Loucy (cell line): Measurements from ENCODE around the gene CLASP1.

Experiments used
- H2AFZ ChIP-seq: fragments of 200-600 bp; sonication (generic); 2 replicates; pipeline ENCODE4 v1.6.0; 2016; ENCODE audit warnings: antibody characterized with exemption, mild to moderate bottlenecking, low read length, moderate library complexity
- H3F3A ChIP-seq: fragments of 200-600 bp; 2 replicates; pipeline ENCODE4 v1.6.0; 2016; ENCODE audit warnings: antibody characterized with exemption, low read depth, mild to moderate bottlenecking
- H3K27me3 ChIP-seq: fragments of 200-600 bp; sonication (generic); 2 replicates; pipeline ENCODE4 v1.6.1; 2014; ENCODE audit warnings: low read length, mild to moderate bottlenecking; ENCODE audit not compliant: insufficient read depth, poor library complexity, severe bottlenecking
- H3K36me3 ChIP-seq: fragments of 200-600 bp; sonication (generic); 2 replicates; pipeline ENCODE4 v1.6.1; 2016; ENCODE audit warnings: low read length; ENCODE audit not compliant: insufficient read depth
- H3K4me1 ChIP-seq: fragments of 200-600 bp; sonication (generic); 2 replicates; pipeline ENCODE4 v1.5.1; 2014; ENCODE audit warnings: low read length, mild to moderate bottlenecking; ENCODE audit not compliant: insufficient read depth, poor library complexity, severe bottlenecking
- H3K4me2 ChIP-seq: fragments of 200-600 bp; sonication (generic); 2 replicates; pipeline ENCODE4 v1.6.0; 2014; ENCODE audit warnings: antibody characterized with exemption, low read length, low read depth, mild to moderate bottlenecking; ENCODE audit not compliant: poor library complexity, severe bottlenecking
- H3K4me3 ChIP-seq: fragments of 200-600 bp; sonication (generic); 2 replicates; pipeline ENCODE4 v1.5.1; 2014; ENCODE audit warnings: low read length, mild to moderate bottlenecking, mixed read lengths; ENCODE audit not compliant: poor library complexity, severe bottlenecking
- H3K79me2 ChIP-seq: fragments of 200-600 bp; sonication (generic); 2 replicates; pipeline ENCODE4 v1.6.1; 2014; ENCODE audit warnings: low read length; ENCODE audit not compliant: insufficient read depth
- H3K9ac ChIP-seq: fragments of 200-600 bp; sonication (generic); 2 replicates; pipeline ENCODE4 v1.6.0; 2014; ENCODE audit warnings: mild to moderate bottlenecking, low read depth, low read length, moderate library complexity; ENCODE audit not compliant: poor library complexity, severe bottlenecking
- H3K9me2 ChIP-seq: fragments of 200-600 bp; sonication (generic); replicated peaks from 2 replicates; pipeline ENCODE4 v1.6.1; 2016; ENCODE audit warnings: low read depth, low read length, mixed read lengths
- H3K9me3 ChIP-seq: fragments of 200-600 bp; sonication (generic); 2 replicates; pipeline ENCODE4 v1.6.1; 2014; ENCODE audit warnings: mild to moderate bottlenecking, antibody characterized with exemption, low read length, low read depth; ENCODE audit not compliant: insufficient read depth
- H4K20me1 ChIP-seq: fragments of 200-600 bp; sonication (generic); 2 replicates; pipeline ENCODE4 v1.6.0; 2014; ENCODE audit warnings: antibody characterized with exemption, low read length, mild to moderate bottlenecking; ENCODE audit not compliant: insufficient read depth, poor library complexity, severe bottlenecking
- CTCF ChIP-seq: fragments of 200-600 bp; sonication (generic); conservative IDR thresholded peaks from 2 replicates; pipeline ENCODE4 v1.5.1; 2014; ENCODE audit warnings: mild to moderate bottlenecking, antibody characterized with exemption, low read length
- EZH2phosphoT487 ChIP-seq: fragments of 200-600 bp; IDR thresholded peaks from 2 replicates; pipeline ENCODE4 v1.6.1; 2018; ENCODE audit warnings: antibody characterized with exemption, mild to moderate bottlenecking, moderate library complexity, borderline replicate concordance

The CLASP1 gene

GRCh38 chr2:121338281-121338680, 311.0 kb downstream of the CLASP1 start:
- Histone ChIP-seq H3K4me2 (no peak overlapping the region), H3K9me3 (no peaks in the 10 kb centered on the region), H3K9ac (no peak overlapping the region), H3K27me3 (no peaks in the 10 kb centered on the region), H3K4me3 (no peak overlapping the region), H3K79me2 (no peaks in the 10 kb centered on the region), H4K20me1 (no peaks in the 10 kb centered on the region), H3K4me1 (no peaks in the 10 kb centered on the region), H3K36me3 (peaks cover 39% of the 10 kb centered on the region; the same call in 1 of the 2 replicates), H3K9me2 (no peaks in the 10 kb centered on the region), H3F3A (no peaks in the 10 kb centered on the region), H2AFZ (no peak overlapping the region)
- no peak for TF ChIP-seq EZH2phosphoT487
- TF ChIP-seq CTCF = no peak; the same call in 1 of the 2 replicates

- no peaks in the 10 kb centered on the region for H3F3A ChIP-seq
- no peaks in the 10 kb centered on the region for H4K20me1 ChIP-seq
- no peak overlapping the region for H3K4me3 ChIP-seq
- H3K4me2 ChIP-seq = no peak overlapping the region
- no peaks in the 10 kb centered on the region for H3K4me1 ChIP-seq
- H2AFZ ChIP-seq = no peak overlapping the region
- no peaks in the 10 kb centered on the region for H3K9me2 ChIP-seq
- H3K9me3 ChIP-seq = no peaks in the 10 kb centered on the region
- peaks cover 27% of the 10 kb centered on the region; the same call in 1 of the 2 replicates for H3K36me3 ChIP-seq
- TF ChIP-seq CTCF (no peak), EZH2phosphoT487 (no peak)
- no peaks in the 10 kb centered on the region for H3K79me2 ChIP-seq
- no peaks in the 10 kb centered on the region for H3K27me3 ChIP-seq
- H3K9ac ChIP-seq = no peak overlapping the region
These were observed 312.6 kb downstream of the CLASP1 start for GRCh38 chr2:121336528-121337294.

- H3K36me3 ChIP-seq = peaks cover 18% of the 10 kb centered on the region; the same call in 1 of the 2 replicates
- no peak overlapping the region for H2AFZ ChIP-seq
- TF ChIP-seq CTCF (no peak), EZH2phosphoT487 (no peak)
- H3K4me2 ChIP-seq = no peak overlapping the region
- no peaks in the 10 kb centered on the region for H3K4me1 ChIP-seq
- no peaks in the 10 kb centered on the region for H4K20me1 ChIP-seq
- H3F3A ChIP-seq = no peaks in the 10 kb centered on the region
- no peak overlapping the region for H3K9ac ChIP-seq
- no peaks in the 10 kb centered on the region for H3K27me3 ChIP-seq
- no peaks in the 10 kb centered on the region for H3K9me3 ChIP-seq
- no peaks in the 10 kb centered on the region for H3K9me2 ChIP-seq
- H3K4me3 ChIP-seq = no peak overlapping the region
- H3K79me2 ChIP-seq = no peaks in the 10 kb centered on the region
These were observed 313.7 kb downstream of the CLASP1 start for GRCh38 chr2:121335294-121336290.
